GM10847 (cell line): ENCODE data around the gene DIP2C.

Experiments
- POLR2A ChIP-seq: IDR thresholded peaks from 2 replicates; pipeline ENCODE4 v1.6.1; 2011; ENCODE audit not compliant: insufficient read length; ENCODE audit errors: extremely low read depth

DIP2C gene

GRCh38 chr10:593901-594457 is 95.5 kb downstream of the DIP2C start:
- TF ChIP-seq POLR2A, result no peak

GRCh38 chr10:593421-593820 is 96.0 kb downstream of the DIP2C start:
- no peak for TF ChIP-seq POLR2A

- no peak for TF ChIP-seq POLR2A
These were observed 96.5 kb downstream of the DIP2C start for GRCh38 chr10:593016-593415.

GRCh38 chr10:591646-592045 is 97.8 kb downstream of the DIP2C start:
- TF ChIP-seq POLR2A, result no peak

- no peak for TF ChIP-seq POLR2A
These were observed 98.7 kb downstream of the DIP2C start for GRCh38 chr10:590721-591120.

- TF ChIP-seq POLR2A, result no peak
These were observed 99.3 kb downstream of the DIP2C start for GRCh38 chr10:589961-590680.

GRCh38 chr10:588246-589165 is 101.0 kb downstream of the DIP2C start:
- TF ChIP-seq POLR2A, result no peak

- TF ChIP-seq POLR2A, result no peak
These were observed 102.8 kb downstream of the DIP2C start for GRCh38 chr10:586716-587115.

- no peak for TF ChIP-seq POLR2A
These were observed 103.3 kb downstream of the DIP2C start for GRCh38 chr10:586151-586550.

- no peak for TF ChIP-seq POLR2A
These were observed 104.0 kb downstream of the DIP2C start for GRCh38 chr10:585502-585901.

GRCh38 chr10:583433-583832 is 106.0 kb downstream of the DIP2C start:
- no peak for TF ChIP-seq POLR2A

GRCh38 chr10:581776-582330 is 107.6 kb downstream of the DIP2C start:
- TF ChIP-seq POLR2A, result no peak

GRCh38 chr10:580778-581177 is 108.7 kb downstream of the DIP2C start:
- no peak for TF ChIP-seq POLR2A

- no peak for TF ChIP-seq POLR2A
These were observed 113.4 kb downstream of the DIP2C start for GRCh38 chr10:576130-576465.

GRCh38 chr10:575402-576129 is 113.9 kb downstream of the DIP2C start:
- TF ChIP-seq POLR2A, result no peak
